ENCODE results near the gene RAPGEF4.

GRCh38 chr2:173087214-173087581, 351.6 kb downstream of the RAPGEF4 start:
- TF ChIP-seq, protein P1, sequence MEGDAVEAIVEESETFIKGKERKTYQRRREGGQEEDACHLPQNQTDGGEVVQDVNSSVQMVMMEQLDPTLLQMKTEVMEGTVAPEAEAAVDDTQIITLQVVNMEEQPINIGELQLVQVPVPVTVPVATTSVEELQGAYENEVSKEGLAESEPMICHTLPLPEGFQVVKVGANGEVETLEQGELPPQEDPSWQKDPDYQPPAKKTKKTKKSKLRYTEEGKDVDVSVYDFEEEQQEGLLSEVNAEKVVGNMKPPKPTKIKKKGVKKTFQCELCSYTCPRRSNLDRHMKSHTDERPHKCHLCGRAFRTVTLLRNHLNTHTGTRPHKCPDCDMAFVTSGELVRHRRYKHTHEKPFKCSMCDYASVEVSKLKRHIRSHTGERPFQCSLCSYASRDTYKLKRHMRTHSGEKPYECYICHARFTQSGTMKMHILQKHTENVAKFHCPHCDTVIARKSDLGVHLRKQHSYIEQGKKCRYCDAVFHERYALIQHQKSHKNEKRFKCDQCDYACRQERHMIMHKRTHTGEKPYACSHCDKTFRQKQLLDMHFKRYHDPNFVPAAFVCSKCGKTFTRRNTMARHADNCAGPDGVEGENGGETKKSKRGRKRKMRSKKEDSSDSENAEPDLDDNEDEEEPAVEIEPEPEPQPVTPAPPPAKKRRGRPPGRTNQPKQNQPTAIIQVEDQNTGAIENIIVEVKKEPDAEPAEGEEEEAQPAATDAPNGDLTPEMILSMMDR (IDR thresholded peaks at IDR 0.05), result no peak
- no peak for TF ChIP-seq POLR2A (IDR thresholded peaks at IDR 0.05)
- TF ChIP-seq EP300 (IDR thresholded peaks at IDR 0.05), result no peak
